ENCODE results near the gene MEGF11. TPM values are rescaled to one million over a fixed set of nuclear protein-coding genes. Genes with fewer than 3 reads are reported as not detected.

Gene MEGF11
- total and polyA plus RNA-seq, 9 donors: 0.04 to 11.4 (median 0.40) TPM; not detected in 2

GRCh38 chr15:66041276-66041675 lies 212.3 kb downstream of the MEGF11 start:
- TF ChIP-seq EP300 (IDR thresholded peaks at IDR 0.05) (no peak), POLR2A (IDR thresholded peaks at IDR 0.05) (no peak)
- TF ChIP-seq, protein P1, sequence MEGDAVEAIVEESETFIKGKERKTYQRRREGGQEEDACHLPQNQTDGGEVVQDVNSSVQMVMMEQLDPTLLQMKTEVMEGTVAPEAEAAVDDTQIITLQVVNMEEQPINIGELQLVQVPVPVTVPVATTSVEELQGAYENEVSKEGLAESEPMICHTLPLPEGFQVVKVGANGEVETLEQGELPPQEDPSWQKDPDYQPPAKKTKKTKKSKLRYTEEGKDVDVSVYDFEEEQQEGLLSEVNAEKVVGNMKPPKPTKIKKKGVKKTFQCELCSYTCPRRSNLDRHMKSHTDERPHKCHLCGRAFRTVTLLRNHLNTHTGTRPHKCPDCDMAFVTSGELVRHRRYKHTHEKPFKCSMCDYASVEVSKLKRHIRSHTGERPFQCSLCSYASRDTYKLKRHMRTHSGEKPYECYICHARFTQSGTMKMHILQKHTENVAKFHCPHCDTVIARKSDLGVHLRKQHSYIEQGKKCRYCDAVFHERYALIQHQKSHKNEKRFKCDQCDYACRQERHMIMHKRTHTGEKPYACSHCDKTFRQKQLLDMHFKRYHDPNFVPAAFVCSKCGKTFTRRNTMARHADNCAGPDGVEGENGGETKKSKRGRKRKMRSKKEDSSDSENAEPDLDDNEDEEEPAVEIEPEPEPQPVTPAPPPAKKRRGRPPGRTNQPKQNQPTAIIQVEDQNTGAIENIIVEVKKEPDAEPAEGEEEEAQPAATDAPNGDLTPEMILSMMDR (IDR thresholded peaks at IDR 0.05): no peak
- no peak overlapping the region for H3K4me3 ChIP-seq
- H3K4me1 ChIP-seq (ENCODE audit: insufficient read depth): no peaks in the 10 kb centered on the region
- DNase-seq: no peak
- intact Hi-C loops (cut with DNase I): no loop called here
- H3K27ac ChIP-seq: no peak overlapping the region
- H3K9me3 ChIP-seq: no peaks in the 10 kb centered on the region
- no peaks in the 10 kb centered on the region for H3K27me3 ChIP-seq
- no peaks in the 10 kb centered on the region for H3K36me3 ChIP-seq
- 79 to 85% (median 81%) methylated on average over 6 of the region's 6 CpGs for WGBS, 3 donors

DNA sequence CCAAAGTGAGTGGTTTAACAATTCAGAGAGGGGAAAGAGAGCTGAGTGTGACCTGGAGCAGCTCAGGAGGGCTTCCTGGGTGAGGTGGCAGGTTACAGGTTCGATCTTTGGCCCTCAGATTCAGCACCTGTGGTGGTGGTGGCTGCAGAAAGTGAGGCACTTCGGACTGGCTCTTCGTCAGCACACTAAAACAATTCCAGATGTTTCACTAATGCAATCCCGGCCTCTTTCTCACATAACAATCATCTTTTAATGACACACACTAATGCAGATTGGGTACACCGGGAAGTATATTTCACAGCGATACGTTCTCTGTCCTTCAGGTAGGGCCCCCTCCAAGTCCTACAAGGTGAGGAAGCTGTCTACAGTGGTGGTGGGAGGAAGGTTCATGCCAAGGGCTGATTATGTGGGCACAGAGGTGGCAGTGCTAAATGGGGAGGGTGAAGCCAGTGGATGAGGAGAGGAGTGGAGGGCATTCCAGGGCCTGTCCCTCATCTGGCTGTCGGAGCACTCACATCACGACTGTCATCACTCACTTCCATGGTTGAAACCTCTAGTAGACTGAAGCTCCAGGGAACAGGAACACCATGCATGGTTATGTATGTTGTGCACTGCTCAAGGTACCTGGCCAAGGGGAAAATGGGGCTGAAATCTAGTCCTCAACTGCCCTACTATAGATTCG lies 213.2 kb downstream of the MEGF11 start:
- H3K27ac ChIP-seq: no peak overlapping the region
- 68 to 71% (median 70%) methylated on average over 10 of the region's 10 CpGs for WGBS, 3 donors
- TF ChIP-seq, protein P1 (IDR thresholded peaks at IDR 0.05): no peak
- TF ChIP-seq EP300 (IDR thresholded peaks at IDR 0.05): no peak
- no peak for TF ChIP-seq POLR2A (IDR thresholded peaks at IDR 0.05)

DNA sequence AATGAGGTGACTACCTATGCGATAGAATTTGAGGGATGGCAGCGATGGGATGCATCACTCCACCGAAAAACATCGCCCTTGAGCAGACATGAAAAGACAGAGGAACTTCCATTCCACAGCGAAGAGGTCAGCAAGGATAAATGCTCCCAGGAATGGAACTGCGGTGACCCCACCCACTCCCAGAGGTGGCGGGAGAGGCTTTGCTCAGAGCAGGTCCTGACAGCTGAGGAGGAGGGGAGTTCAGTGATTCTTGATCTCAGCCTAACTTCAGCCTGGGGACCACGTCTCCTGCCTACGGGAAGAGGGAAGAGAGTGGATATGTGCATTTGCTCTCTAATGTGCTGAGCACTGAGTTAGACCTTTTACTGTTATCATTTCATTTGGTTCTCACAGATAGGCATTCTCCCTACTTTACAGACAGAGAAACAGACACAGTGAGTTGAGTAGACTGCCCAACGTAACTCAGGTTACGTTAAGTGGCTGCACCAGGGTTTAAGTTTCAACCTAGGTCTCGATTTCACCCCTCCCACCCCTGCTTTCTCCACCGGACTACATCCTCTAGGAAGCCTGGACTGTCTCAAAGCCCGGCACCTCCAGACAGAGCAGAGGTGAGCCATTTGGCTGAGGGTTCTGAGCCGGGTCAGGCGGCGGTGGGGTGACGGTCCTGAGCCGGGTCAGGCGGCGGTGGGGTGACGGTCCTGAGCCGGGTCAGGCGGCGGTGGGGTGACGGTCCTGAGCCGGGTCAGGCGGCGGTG lies 214.3 kb downstream of the MEGF11 start:
- Histone ChIP-seq H3K36me3 (no peaks in the 10 kb centered on the region), H3K4me3 (no peak overlapping the region), H3K27ac (no peak overlapping the region), H3K27me3 (no peaks in the 10 kb centered on the region), H3K4me1 (ENCODE audit: insufficient read depth) (no peaks in the 10 kb centered on the region), H3K9me3 (no peaks in the 10 kb centered on the region)
- DNase-seq: no peak
- TF ChIP-seq, protein P1 (IDR thresholded peaks at IDR 0.05): no peak
- TF ChIP-seq EP300 (IDR thresholded peaks at IDR 0.05) (no peak), POLR2A (IDR thresholded peaks at IDR 0.05) (no peak)
- intact Hi-C loops (cut with DNase I): no loop called here
- WGBS, 3 donors: 17 to 31% (median 19%) methylated on average over 15 to 22 of the region's 29 CpGs

More for the DNA sequence above, 213.2 kb downstream of the MEGF11 start:
- Histone ChIP-seq H3K36me3 (no peaks in the 10 kb centered on the region), H3K27me3 (no peaks in the 10 kb centered on the region), H3K4me3 (no peak overlapping the region), H3K9me3 (no peaks in the 10 kb centered on the region), H3K4me1 (ENCODE audit: insufficient read depth) (no peaks in the 10 kb centered on the region)
- DNase-seq: no peak
- intact Hi-C loops (cut with DNase I): no loop called here

DNA sequence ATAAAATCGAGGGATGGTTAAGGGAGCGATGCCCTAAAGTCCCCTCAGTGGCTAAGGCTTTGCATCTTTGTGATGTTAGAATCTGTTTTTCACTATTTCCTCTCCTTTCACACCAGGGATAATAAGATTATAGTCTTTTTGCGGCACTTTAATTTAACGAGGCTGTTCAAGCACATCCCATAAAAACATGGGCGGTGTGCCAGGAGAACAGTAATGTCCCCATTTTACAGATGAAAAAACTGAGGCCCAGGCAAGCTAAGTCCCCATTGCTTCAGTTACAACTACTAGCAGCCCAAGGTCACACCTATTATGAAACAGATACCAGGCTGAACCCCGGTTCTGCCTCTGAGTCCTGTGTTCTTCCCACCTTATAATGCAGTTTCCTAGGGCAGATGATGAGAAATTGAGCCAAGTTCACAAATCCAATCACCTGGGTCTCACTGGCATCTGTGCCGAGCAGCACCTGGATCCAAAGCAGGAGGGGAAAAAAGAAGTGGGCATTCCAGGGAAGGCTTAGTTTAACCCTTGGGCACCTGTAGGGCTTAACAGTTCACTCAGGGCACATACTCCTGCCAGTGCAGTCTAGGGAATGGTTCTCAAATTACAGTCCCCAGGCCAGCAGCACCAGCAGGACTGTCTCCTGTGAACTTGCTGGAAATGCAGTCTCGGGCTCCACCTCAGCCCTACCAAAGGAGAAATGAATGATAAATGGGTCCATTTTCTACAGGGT lies 215.0 kb downstream of the MEGF11 start:
- no peak for DNase-seq
- TF ChIP-seq, protein P1 (IDR thresholded peaks at IDR 0.05): no peak
- no peak for TF ChIP-seq EP300 (IDR thresholded peaks at IDR 0.05)
- no peak for TF ChIP-seq POLR2A (IDR thresholded peaks at IDR 0.05)
- H3K27ac ChIP-seq: no peak overlapping the region
- H3K36me3 ChIP-seq: no peaks in the 10 kb centered on the region
- 50 to 56% (median 54%) methylated on average over 8 of the region's 8 CpGs for WGBS, 3 donors
- intact Hi-C loops (cut with DNase I): no loop called here
- no peak overlapping the region for H3K4me3 ChIP-seq
- no peaks in the 10 kb centered on the region for H3K9me3 ChIP-seq
- H3K27me3 ChIP-seq: no peaks in the 10 kb centered on the region
- H3K4me1 ChIP-seq (ENCODE audit: insufficient read depth): no peaks in the 10 kb centered on the region
